ENCODE results near the gene PCDHA1. TPM values are rescaled to one million over a fixed set of nuclear protein-coding genes. Genes with fewer than 3 reads are reported as not detected.

Gene PCDHA1
- total and polyA plus RNA-seq, 9 of the 15 experiments (the other 6 are each of a cell fraction or from before 2014, with no cell fraction given): not detected

DNA sequence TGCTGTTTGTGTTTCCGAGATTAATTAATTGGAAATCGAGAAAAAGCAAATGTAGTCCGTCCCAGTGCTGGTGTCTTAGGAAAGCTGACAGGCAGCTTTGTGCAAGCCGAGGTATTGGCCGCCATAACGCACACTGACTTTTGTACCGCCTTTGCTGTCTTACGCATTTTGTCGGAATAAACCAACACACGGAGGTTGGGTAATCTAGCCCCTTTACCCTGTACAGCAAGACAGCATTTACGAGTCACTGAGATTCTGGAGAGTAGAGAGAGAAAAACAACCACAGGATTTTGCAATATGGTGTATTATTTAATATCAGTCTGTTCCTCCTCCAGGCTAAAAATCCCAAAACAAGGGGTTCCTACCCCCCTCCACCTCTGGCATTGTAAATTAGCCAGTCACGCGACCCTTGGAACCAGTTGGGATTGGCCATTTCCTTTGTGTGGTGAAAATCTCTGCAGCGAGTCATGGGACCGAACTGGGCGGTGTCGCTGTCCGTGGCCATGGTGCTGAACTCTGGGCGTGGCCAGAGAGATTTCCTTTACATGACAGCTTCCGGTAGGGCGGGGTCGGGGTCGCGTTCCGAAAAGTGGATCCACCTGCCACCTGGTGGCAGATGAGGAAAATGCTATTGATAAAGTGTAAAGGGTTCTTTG is 255.0 kb downstream of the PCDHA1 start (continued):
- TF ChIP-seq MYC (IDR thresholded peaks at IDR 0.05; ENCODE audit: low read depth, low read length) (no peak), MYC (CRISPR knock-in tag; IDR thresholded peaks at IDR 0.05; ENCODE audit: borderline replicate concordance, low read depth) (no peak), ZNF134 (CRISPR knock-in tag; conservative IDR thresholded peaks at IDR 0.05) (no peak), CSDE1 (IDR thresholded peaks at IDR 0.05) (no peak), HDAC1 (IDR thresholded peaks at IDR 0.05) (peak in 1 of 2 experiments; percentile 31; a peak in 1 of 4 replicates), PTBP1 (IDR thresholded peaks at IDR 0.05; ENCODE audit: low read depth, low read length) (no peak), TGIF2 (CRISPR knock-in tag; IDR thresholded peaks at IDR 0.05) (no peak), RBM22 (IDR thresholded peaks at IDR 0.05; ENCODE audit: low read depth, low read length, poor library complexity, severe bottlenecking) (no peak), PTTG1 (tag; IDR thresholded peaks at IDR 0.05; ENCODE audit: low read depth) (no peak), RB1 (IDR thresholded peaks at IDR 0.05; ENCODE audit: low read depth) (no peak), GTF2F1 (IDR thresholded peaks at IDR 0.05; ENCODE audit: low read depth, low read length) (no peak), ZNF668 (CRISPR knock-in tag; IDR thresholded peaks at IDR 0.05) (no peak), ILK (tag; IDR thresholded peaks at IDR 0.05; ENCODE audit: borderline replicate concordance, low read depth) (no peak), DPF2 (IDR thresholded peaks at IDR 0.05) (no peak)
- TF ChIP-seq, protein P1, sequence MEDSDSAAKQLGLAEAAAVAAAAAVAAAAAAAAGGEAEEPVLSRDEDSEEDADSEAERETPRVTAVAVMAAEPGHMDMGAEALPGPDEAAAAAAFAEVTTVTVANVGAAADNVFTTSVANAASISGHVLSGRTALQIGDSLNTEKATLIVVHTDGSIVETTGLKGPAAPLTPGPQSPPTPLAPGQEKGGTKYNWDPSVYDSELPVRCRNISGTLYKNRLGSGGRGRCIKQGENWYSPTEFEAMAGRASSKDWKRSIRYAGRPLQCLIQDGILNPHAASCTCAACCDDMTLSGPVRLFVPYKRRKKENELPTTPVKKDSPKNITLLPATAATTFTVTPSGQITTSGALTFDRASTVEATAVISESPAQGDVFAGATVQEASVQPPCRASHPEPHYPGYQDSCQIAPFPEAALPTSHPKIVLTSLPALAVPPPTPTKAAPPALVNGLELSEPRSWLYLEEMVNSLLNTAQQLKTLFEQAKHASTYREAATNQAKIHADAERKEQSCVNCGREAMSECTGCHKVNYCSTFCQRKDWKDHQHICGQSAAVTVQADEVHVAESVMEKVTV (CRISPR knock-in tag; IDR thresholded peaks at IDR 0.05): no peak
- TF ChIP-seq, protein P2, sequence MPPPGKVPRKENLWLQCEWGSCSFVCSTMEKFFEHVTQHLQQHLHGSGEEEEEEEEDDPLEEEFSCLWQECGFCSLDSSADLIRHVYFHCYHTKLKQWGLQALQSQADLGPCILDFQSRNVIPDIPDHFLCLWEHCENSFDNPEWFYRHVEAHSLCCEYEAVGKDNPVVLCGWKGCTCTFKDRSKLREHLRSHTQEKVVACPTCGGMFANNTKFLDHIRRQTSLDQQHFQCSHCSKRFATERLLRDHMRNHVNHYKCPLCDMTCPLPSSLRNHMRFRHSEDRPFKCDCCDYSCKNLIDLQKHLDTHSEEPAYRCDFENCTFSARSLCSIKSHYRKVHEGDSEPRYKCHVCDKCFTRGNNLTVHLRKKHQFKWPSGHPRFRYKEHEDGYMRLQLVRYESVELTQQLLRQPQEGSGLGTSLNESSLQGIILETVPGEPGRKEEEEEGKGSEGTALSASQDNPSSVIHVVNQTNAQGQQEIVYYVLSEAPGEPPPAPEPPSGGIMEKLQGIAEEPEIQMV (tag; conservative IDR thresholded peaks at IDR 0.05; ENCODE audit: low read depth): no peak
- TF ChIP-seq, protein P3, sequence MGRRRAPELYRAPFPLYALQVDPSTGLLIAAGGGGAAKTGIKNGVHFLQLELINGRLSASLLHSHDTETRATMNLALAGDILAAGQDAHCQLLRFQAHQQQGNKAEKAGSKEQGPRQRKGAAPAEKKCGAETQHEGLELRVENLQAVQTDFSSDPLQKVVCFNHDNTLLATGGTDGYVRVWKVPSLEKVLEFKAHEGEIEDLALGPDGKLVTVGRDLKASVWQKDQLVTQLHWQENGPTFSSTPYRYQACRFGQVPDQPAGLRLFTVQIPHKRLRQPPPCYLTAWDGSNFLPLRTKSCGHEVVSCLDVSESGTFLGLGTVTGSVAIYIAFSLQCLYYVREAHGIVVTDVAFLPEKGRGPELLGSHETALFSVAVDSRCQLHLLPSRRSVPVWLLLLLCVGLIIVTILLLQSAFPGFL (CRISPR knock-in tag; IDR thresholded peaks at IDR 0.05): no peak
- TF ChIP-seq, protein P4, sequence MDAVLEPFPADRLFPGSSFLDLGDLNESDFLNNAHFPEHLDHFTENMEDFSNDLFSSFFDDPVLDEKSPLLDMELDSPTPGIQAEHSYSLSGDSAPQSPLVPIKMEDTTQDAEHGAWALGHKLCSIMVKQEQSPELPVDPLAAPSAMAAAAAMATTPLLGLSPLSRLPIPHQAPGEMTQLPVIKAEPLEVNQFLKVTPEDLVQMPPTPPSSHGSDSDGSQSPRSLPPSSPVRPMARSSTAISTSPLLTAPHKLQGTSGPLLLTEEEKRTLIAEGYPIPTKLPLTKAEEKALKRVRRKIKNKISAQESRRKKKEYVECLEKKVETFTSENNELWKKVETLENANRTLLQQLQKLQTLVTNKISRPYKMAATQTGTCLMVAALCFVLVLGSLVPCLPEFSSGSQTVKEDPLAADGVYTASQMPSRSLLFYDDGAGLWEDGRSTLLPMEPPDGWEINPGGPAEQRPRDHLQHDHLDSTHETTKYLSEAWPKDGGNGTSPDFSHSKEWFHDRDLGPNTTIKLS (IDR thresholded peaks at IDR 0.05; ENCODE audit: borderline replicate concordance, low read depth): no peak
- TF ChIP-seq, protein P5, sequence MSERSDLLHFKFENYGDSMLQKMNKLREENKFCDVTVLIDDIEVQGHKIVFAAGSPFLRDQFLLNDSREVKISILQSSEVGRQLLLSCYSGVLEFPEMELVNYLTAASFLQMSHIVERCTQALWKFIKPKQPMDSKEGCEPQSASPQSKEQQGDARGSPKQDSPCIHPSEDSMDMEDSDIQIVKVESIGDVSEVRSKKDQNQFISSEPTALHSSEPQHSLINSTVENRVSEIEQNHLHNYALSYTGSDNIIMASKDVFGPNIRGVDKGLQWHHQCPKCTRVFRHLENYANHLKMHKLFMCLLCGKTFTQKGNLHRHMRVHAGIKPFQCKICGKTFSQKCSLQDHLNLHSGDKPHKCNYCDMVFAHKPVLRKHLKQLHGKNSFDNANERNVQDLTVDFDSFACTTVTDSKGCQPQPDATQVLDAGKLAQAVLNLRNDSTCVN (CRISPR knock-in tag; IDR thresholded peaks at IDR 0.05): no peak
- TF ChIP-seq, protein P6, sequence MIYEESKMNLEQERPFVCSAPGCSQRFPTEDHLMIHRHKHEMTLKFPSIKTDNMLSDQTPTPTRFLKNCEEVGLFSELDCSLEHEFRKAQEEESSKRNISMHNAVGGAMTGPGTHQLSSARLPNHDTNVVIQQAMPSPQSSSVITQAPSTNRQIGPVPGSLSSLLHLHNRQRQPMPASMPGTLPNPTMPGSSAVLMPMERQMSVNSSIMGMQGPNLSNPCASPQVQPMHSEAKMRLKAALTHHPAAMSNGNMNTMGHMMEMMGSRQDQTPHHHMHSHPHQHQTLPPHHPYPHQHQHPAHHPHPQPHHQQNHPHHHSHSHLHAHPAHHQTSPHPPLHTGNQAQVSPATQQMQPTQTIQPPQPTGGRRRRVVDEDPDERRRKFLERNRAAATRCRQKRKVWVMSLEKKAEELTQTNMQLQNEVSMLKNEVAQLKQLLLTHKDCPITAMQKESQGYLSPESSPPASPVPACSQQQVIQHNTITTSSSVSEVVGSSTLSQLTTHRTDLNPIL (CRISPR knock-in tag; IDR thresholded peaks at IDR 0.05): no peak

Data from K562 (cell line).